ENCODE data around the gene CDHR2.

The CDHR2 gene

GRCh38 chr5:176517053-176517661 lies 32.0 kb upstream of the CDHR2 start:
- H3K36me3 ChIP-seq (ENCODE audit: insufficient read depth, low read length) = no peaks in the 10 kb centered on the region
- H3K27ac ChIP-seq (ENCODE audit: low read depth, low read length) = no peak overlapping the region
- no peak overlapping the region for H2AFZ ChIP-seq (ENCODE audit: low read length, unreplicated experiment)
- H3K4me1 ChIP-seq (ENCODE audit: control insufficient read depth, insufficient read depth, low read length, unreplicated experiment) = no peaks in the 10 kb centered on the region
- no peak overlapping the region for H3K4me3 ChIP-seq (ENCODE audit: low read depth, low read length)
- H3K79me2 ChIP-seq (ENCODE audit: control insufficient read depth, insufficient read depth, low read length, unreplicated experiment) = no peaks in the 10 kb centered on the region
- H3K27me3 ChIP-seq (ENCODE audit: insufficient read depth, low read length) = no peaks in the 10 kb centered on the region

- H3K4me1 ChIP-seq (ENCODE audit: control insufficient read depth, insufficient read depth, low read length, unreplicated experiment) = no peaks in the 10 kb centered on the region
- no peak overlapping the region for H3K4me3 ChIP-seq (ENCODE audit: low read depth, low read length)
- no peaks in the 10 kb centered on the region for H3K36me3 ChIP-seq (ENCODE audit: insufficient read depth, low read length)
- H3K27ac ChIP-seq (ENCODE audit: low read depth, low read length) = no peak overlapping the region
- H3K79me2 ChIP-seq (ENCODE audit: control insufficient read depth, insufficient read depth, low read length, unreplicated experiment) = no peaks in the 10 kb centered on the region
- H3K27me3 ChIP-seq (ENCODE audit: insufficient read depth, low read length) = no peaks in the 10 kb centered on the region
- H2AFZ ChIP-seq (ENCODE audit: low read length, unreplicated experiment) = no peak overlapping the region
Observed at GRCh38 chr5:176519810-176520720, 29.1 kb upstream of the CDHR2 start.

GRCh38 chr5:176521286-176521685 lies 27.9 kb upstream of the CDHR2 start:
- Histone ChIP-seq H3K27me3 (ENCODE audit: insufficient read depth, low read length) (no peaks in the 10 kb centered on the region), H2AFZ (ENCODE audit: low read length, unreplicated experiment) (no peak overlapping the region), H3K4me1 (ENCODE audit: control insufficient read depth, insufficient read depth, low read length, unreplicated experiment) (no peaks in the 10 kb centered on the region), H3K36me3 (ENCODE audit: insufficient read depth, low read length) (no peaks in the 10 kb centered on the region), H3K4me3 (ENCODE audit: low read depth, low read length) (no peak overlapping the region), H3K27ac (ENCODE audit: low read depth, low read length) (no peak overlapping the region), H3K79me2 (ENCODE audit: control insufficient read depth, insufficient read depth, low read length, unreplicated experiment) (no peaks in the 10 kb centered on the region)

- H3K79me2 ChIP-seq (ENCODE audit: control insufficient read depth, insufficient read depth, low read length, unreplicated experiment) = no peaks in the 10 kb centered on the region
- no peaks in the 10 kb centered on the region for H3K36me3 ChIP-seq (ENCODE audit: insufficient read depth, low read length)
- H3K4me1 ChIP-seq (ENCODE audit: control insufficient read depth, insufficient read depth, low read length, unreplicated experiment) = no peaks in the 10 kb centered on the region
- no peak overlapping the region for H3K4me3 ChIP-seq (ENCODE audit: low read depth, low read length)
- H3K27ac ChIP-seq (ENCODE audit: low read depth, low read length) = no peak overlapping the region
- no peak overlapping the region for H2AFZ ChIP-seq (ENCODE audit: low read length, unreplicated experiment)
- no peaks in the 10 kb centered on the region for H3K27me3 ChIP-seq (ENCODE audit: insufficient read depth, low read length)
Observed at GRCh38 chr5:176521699-176522263, 27.4 kb upstream of the CDHR2 start.

GRCh38 chr5:176524138-176524537 lies 25.0 kb upstream of the CDHR2 start:
- H3K27ac ChIP-seq (ENCODE audit: low read depth, low read length) = no peak overlapping the region
- H3K79me2 ChIP-seq (ENCODE audit: control insufficient read depth, insufficient read depth, low read length, unreplicated experiment) = no peaks in the 10 kb centered on the region
- no peak overlapping the region for H3K4me3 ChIP-seq (ENCODE audit: low read depth, low read length)
- no peaks in the 10 kb centered on the region for H3K4me1 ChIP-seq (ENCODE audit: control insufficient read depth, insufficient read depth, low read length, unreplicated experiment)
- H3K27me3 ChIP-seq (ENCODE audit: insufficient read depth, low read length) = no peaks in the 10 kb centered on the region
- H2AFZ ChIP-seq (ENCODE audit: low read length, unreplicated experiment) = no peak overlapping the region
- no peaks in the 10 kb centered on the region for H3K36me3 ChIP-seq (ENCODE audit: insufficient read depth, low read length)

- Histone ChIP-seq H3K79me2 (ENCODE audit: control insufficient read depth, insufficient read depth, low read length, unreplicated experiment) (no peaks in the 10 kb centered on the region), H3K4me1 (ENCODE audit: control insufficient read depth, insufficient read depth, low read length, unreplicated experiment) (no peaks in the 10 kb centered on the region), H3K4me3 (ENCODE audit: low read depth, low read length) (no peak overlapping the region), H3K36me3 (ENCODE audit: insufficient read depth, low read length) (no peaks in the 10 kb centered on the region), H3K27ac (ENCODE audit: low read depth, low read length) (no peak overlapping the region), H2AFZ (ENCODE audit: low read length, unreplicated experiment) (no peak overlapping the region), H3K27me3 (ENCODE audit: insufficient read depth, low read length) (no peaks in the 10 kb centered on the region)
Observed at GRCh38 chr5:176524987-176525386, 24.2 kb upstream of the CDHR2 start.

GRCh38 chr5:176525677-176526076 lies 23.5 kb upstream of the CDHR2 start:
- Histone ChIP-seq H3K27me3 (ENCODE audit: insufficient read depth, low read length) (no peaks in the 10 kb centered on the region), H3K4me1 (ENCODE audit: control insufficient read depth, insufficient read depth, low read length, unreplicated experiment) (no peaks in the 10 kb centered on the region), H3K79me2 (ENCODE audit: control insufficient read depth, insufficient read depth, low read length, unreplicated experiment) (no peaks in the 10 kb centered on the region), H3K27ac (ENCODE audit: low read depth, low read length) (no peak overlapping the region), H3K36me3 (ENCODE audit: insufficient read depth, low read length) (no peaks in the 10 kb centered on the region), H2AFZ (ENCODE audit: low read length, unreplicated experiment) (no peak overlapping the region), H3K4me3 (ENCODE audit: low read depth, low read length) (no peak overlapping the region)

GRCh38 chr5:176526462-176526861 lies 22.7 kb upstream of the CDHR2 start:
- H3K36me3 ChIP-seq (ENCODE audit: insufficient read depth, low read length) = no peaks in the 10 kb centered on the region
- peaks cover 5% of the 10 kb centered on the region for H3K4me1 ChIP-seq (ENCODE audit: control insufficient read depth, insufficient read depth, low read length, unreplicated experiment)
- no peak overlapping the region for H2AFZ ChIP-seq (ENCODE audit: low read length, unreplicated experiment)

GRCh38 chr5:176527246-176528222 lies 21.6 kb upstream of the CDHR2 start:
- Histone ChIP-seq H3K4me3 (ENCODE audit: low read depth, low read length) (no peak overlapping the region), H3K27me3 (ENCODE audit: insufficient read depth, low read length) (no peaks in the 10 kb centered on the region), H3K4me1 (ENCODE audit: control insufficient read depth, insufficient read depth, low read length, unreplicated experiment) (peaks cover 6% of the 10 kb centered on the region), H3K27ac (ENCODE audit: low read depth, low read length) (no peak overlapping the region), H3K36me3 (ENCODE audit: insufficient read depth, low read length) (no peaks in the 10 kb centered on the region), H3K79me2 (ENCODE audit: control insufficient read depth, insufficient read depth, low read length, unreplicated experiment) (peaks cover 2% of the 10 kb centered on the region), H2AFZ (ENCODE audit: low read length, unreplicated experiment) (no peak overlapping the region)

More at GRCh38 chr5:176526462-176526861, 22.7 kb upstream of the CDHR2 start:
- no peak overlapping the region for H3K4me3 ChIP-seq (ENCODE audit: low read depth, low read length)
- no peaks in the 10 kb centered on the region for H3K27me3 ChIP-seq (ENCODE audit: insufficient read depth, low read length)
- H3K79me2 ChIP-seq (ENCODE audit: control insufficient read depth, insufficient read depth, low read length, unreplicated experiment) = no peaks in the 10 kb centered on the region
- no peak overlapping the region for H3K27ac ChIP-seq (ENCODE audit: low read depth, low read length)

- no peaks in the 10 kb centered on the region for H3K36me3 ChIP-seq (ENCODE audit: insufficient read depth, low read length)
- H3K27ac ChIP-seq (ENCODE audit: low read depth, low read length) = no peak overlapping the region
- no peak overlapping the region for H3K4me3 ChIP-seq (ENCODE audit: low read depth, low read length)
Observed at GRCh38 chr5:176528301-176528700, 20.8 kb upstream of the CDHR2 start.

More at GRCh38 chr5:176528301-176528700, 20.8 kb upstream of the CDHR2 start:
- Histone ChIP-seq H3K27me3 (ENCODE audit: insufficient read depth, low read length) (no peaks in the 10 kb centered on the region), H3K4me1 (ENCODE audit: control insufficient read depth, insufficient read depth, low read length, unreplicated experiment) (peaks cover 6% of the 10 kb centered on the region), H2AFZ (ENCODE audit: low read length, unreplicated experiment) (no peak overlapping the region), H3K79me2 (ENCODE audit: control insufficient read depth, insufficient read depth, low read length, unreplicated experiment) (peaks cover 2% of the 10 kb centered on the region)
